ENCODE measurements around the gene NTRK3. TPM values are rescaled to one million over a fixed set of nuclear protein-coding genes. Genes with fewer than 3 reads are reported as not detected.

NTRK3 gene
- total and polyA plus RNA-seq, 4 donors = 0.21 to 2.9 (median 0.32) TPM

GRCh38 chr15:88202231-88202630 lies 54.3 kb downstream of the NTRK3 start:
- Histone ChIP-seq H3K27me3 (ENCODE audit: control insufficient read depth in 4 of 4, insufficient read depth in 4 of 4, low read length in 3 of 4) (peaks cover 0 to 8% (median 1%) of the 10 kb centered on the region in 4 donors), H3K4me1 (ENCODE audit: control insufficient read depth in 4 of 4, insufficient read depth in 4 of 4, low read length in 3 of 4) (no peaks in the 10 kb centered on the region), H3K36me3 (ENCODE audit: control insufficient read depth in 4 of 4, insufficient read depth in 3 of 4, low read depth in 1 of 4, low read length in 3 of 4) (no peaks in the 10 kb centered on the region), H3K9me3 (ENCODE audit: control insufficient read depth in 4 of 4, low read length in 3 of 4) (no peaks in the 10 kb centered on the region), H3K4me3 (ENCODE audit: low read depth in 1 of 3, low read length in 3 of 3) (no peak overlapping the region), H3K9ac (ENCODE audit: low read depth in 1 of 2, low read length in 2 of 2) (no peak overlapping the region), H3K27ac (ENCODE audit: low read depth in 1 of 2, low read length in 2 of 2) (no peak overlapping the region)
- WGBS = 69% methylated on average over 4 of the region's 4 CpGs
- no peak for DNase-seq (ENCODE audit: low spot score)
- TF ChIP-seq RXRA (IDR thresholded peaks at IDR 0.05) (no peak), FOXA1 (IDR thresholded peaks at IDR 0.05) (no peak), FOXA2 (IDR thresholded peaks at IDR 0.05) (no peak), HNF4A (conservative IDR thresholded peaks at IDR 0.05) (no peak), EGR1 (IDR thresholded peaks at IDR 0.05; ENCODE audit: low read depth in 2 of 2) (no peak), YY1 (IDR thresholded peaks at IDR 0.05) (no peak), JUND (IDR thresholded peaks at IDR 0.05) (no peak)
- TF ChIP-seq, protein P1, sequence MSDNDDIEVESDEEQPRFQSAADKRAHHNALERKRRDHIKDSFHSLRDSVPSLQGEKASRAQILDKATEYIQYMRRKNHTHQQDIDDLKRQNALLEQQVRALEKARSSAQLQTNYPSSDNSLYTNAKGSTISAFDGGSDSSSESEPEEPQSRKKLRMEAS (IDR thresholded peaks at IDR 0.05) = no peak
- TF ChIP-seq, protein P2, sequence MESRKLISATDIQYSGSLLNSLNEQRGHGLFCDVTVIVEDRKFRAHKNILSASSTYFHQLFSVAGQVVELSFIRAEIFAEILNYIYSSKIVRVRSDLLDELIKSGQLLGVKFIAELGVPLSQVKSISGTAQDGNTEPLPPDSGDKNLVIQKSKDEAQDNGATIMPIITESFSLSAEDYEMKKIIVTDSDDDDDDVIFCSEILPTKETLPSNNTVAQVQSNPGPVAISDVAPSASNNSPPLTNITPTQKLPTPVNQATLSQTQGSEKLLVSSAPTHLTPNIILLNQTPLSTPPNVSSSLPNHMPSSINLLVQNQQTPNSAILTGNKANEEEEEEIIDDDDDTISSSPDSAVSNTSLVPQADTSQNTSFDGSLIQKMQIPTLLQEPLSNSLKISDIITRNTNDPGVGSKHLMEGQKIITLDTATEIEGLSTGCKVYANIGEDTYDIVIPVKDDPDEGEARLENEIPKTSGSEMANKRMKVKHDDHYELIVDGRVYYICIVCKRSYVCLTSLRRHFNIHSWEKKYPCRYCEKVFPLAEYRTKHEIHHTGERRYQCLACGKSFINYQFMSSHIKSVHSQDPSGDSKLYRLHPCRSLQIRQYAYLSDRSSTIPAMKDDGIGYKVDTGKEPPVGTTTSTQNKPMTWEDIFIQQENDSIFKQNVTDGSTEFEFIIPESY (IDR thresholded peaks at IDR 0.05) = no peak

GRCh38 chr15:88201207-88201606 lies 55.3 kb downstream of the NTRK3 start:
- Histone ChIP-seq H3K9ac (ENCODE audit: low read depth in 1 of 2, low read length in 2 of 2) (no peak overlapping the region), H3K27ac (ENCODE audit: low read depth in 1 of 2, low read length in 2 of 2) (no peak overlapping the region), H3K4me1 (ENCODE audit: control insufficient read depth in 4 of 4, insufficient read depth in 4 of 4, low read length in 3 of 4) (no peaks in the 10 kb centered on the region), H3K4me3 (ENCODE audit: low read depth in 1 of 3, low read length in 3 of 3) (no peak overlapping the region), H3K36me3 (ENCODE audit: control insufficient read depth in 4 of 4, insufficient read depth in 3 of 4, low read depth in 1 of 4, low read length in 3 of 4) (no peaks in the 10 kb centered on the region), H3K9me3 (ENCODE audit: control insufficient read depth in 4 of 4, low read length in 3 of 4) (no peaks in the 10 kb centered on the region), H3K27me3 (ENCODE audit: control insufficient read depth in 4 of 4, insufficient read depth in 4 of 4, low read length in 3 of 4) (peaks cover 0 to 8% (median 1%) of the 10 kb centered on the region in 4 donors)
- WGBS = 57% methylated on average over 3 of the region's 3 CpGs
- no peak for DNase-seq (ENCODE audit: low spot score)
- no peak for TF ChIP-seq REST (IDR thresholded peaks at IDR 0.05)
- TF ChIP-seq RAD21 (IDR thresholded peaks at IDR 0.05) = no peak
- no peak for TF ChIP-seq CTCF (IDR thresholded peaks at IDR 0.05; ENCODE audit: low read depth, low read length, missing input control)
- TF ChIP-seq, protein P2 (IDR thresholded peaks at IDR 0.05) = no peak
- TF ChIP-seq FOXA2 (IDR thresholded peaks at IDR 0.05) = no peak
- no peak for TF ChIP-seq RXRA (IDR thresholded peaks at IDR 0.05)
- no peak for TF ChIP-seq NR2F2 (IDR thresholded peaks at IDR 0.05)
- TF ChIP-seq TAF1 (conservative IDR thresholded peaks at IDR 0.05) = no peak
- no peak for TF ChIP-seq HNF4A (conservative IDR thresholded peaks at IDR 0.05)
- TF ChIP-seq, protein P1 (IDR thresholded peaks at IDR 0.05) = no peak
- no peak for TF ChIP-seq HNF4G (IDR thresholded peaks at IDR 0.05)
- no peak for TF ChIP-seq FOXA1 (IDR thresholded peaks at IDR 0.05)
